OCI-LY1 (cell line): ENCODE measurements around the gene KRT23.

ENCODE experiments used
- H2AFZ ChIP-seq: fragments of 200-600 bp; sonication (generic), shearing (Covaris generic); 2 replicates; pipeline ENCODE4 v1.6.0; 2014; ENCODE audit warnings: antibody characterized with exemption, mild to moderate bottlenecking, low read length
- H3F3A ChIP-seq: fragments of 200-600 bp; sonication (generic), shearing (Covaris generic); 2 replicates; pipeline ENCODE4 v1.6.0; 2014; ENCODE audit warnings: mild to moderate bottlenecking, antibody characterized with exemption, low read length, moderate library complexity; ENCODE audit not compliant: insufficient read depth
- H3K27ac ChIP-seq: fragments of 200-600 bp; sonication (generic); 2 replicates; pipeline ENCODE4 v1.5.1; 2014; ENCODE audit warnings: low read length, mixed run types, mild to moderate bottlenecking, low read depth; ENCODE audit not compliant: poor library complexity, severe bottlenecking
- H3K27me3 ChIP-seq: fragments of 200-600 bp; sonication (generic); 2 replicates; pipeline ENCODE4 v1.6.0; 2014; ENCODE audit warnings: antibody characterized with exemption, mild to moderate bottlenecking, low read length, moderate library complexity; ENCODE audit not compliant: insufficient read depth
- H3K36me3 ChIP-seq: fragments of 200-600 bp; sonication (generic); 2 replicates; pipeline ENCODE4 v1.6.1; 2014; ENCODE audit warnings: mild to moderate bottlenecking, antibody characterized with exemption, low read length, moderate library complexity, mixed read lengths; ENCODE audit not compliant: insufficient read depth
- H3K4me1 ChIP-seq: fragments of 200-600 bp; sonication (generic); 2 replicates; pipeline ENCODE4 v1.5.1; 2014; ENCODE audit warnings: mild to moderate bottlenecking, low read length, moderate library complexity; ENCODE audit not compliant: insufficient read depth, severe bottlenecking
- H3K4me2 ChIP-seq: fragments of 200-600 bp; sonication (generic), shearing (Covaris generic); 2 replicates; pipeline ENCODE4 v1.6.1; 2014; ENCODE audit warnings: low read length
- H3K4me3 ChIP-seq: fragments of 200-600 bp; sonication (generic); 2 replicates; pipeline ENCODE4 v1.5.1; 2014; ENCODE audit warnings: low read length, low read depth, mild to moderate bottlenecking, mixed read lengths; ENCODE audit not compliant: poor library complexity, severe bottlenecking
- H3K79me2 ChIP-seq: fragments of 200-600 bp; shearing (Covaris generic); 2 replicates; pipeline ENCODE4 v1.6.1; 2016; ENCODE audit warnings: mixed run types, low read length, mixed read lengths; ENCODE audit not compliant: insufficient read depth
- H3K9ac ChIP-seq: fragments of 200-600 bp; sonication (generic), shearing (Covaris generic); 2 replicates; pipeline ENCODE4 v1.6.1; 2014; ENCODE audit warnings: mild to moderate bottlenecking, low read length, mixed read lengths
- H3K9me2 ChIP-seq: fragments of 200-600 bp; sonication (generic), shearing (Covaris generic); 2 replicates; pipeline ENCODE4 v1.6.1; 2014; ENCODE audit warnings: low read depth, mild to moderate bottlenecking, low read length, mixed read lengths
- H3K9me3 ChIP-seq: fragments of 200-600 bp; shearing (Covaris generic); 2 replicates; pipeline ENCODE4 v1.6.1; 2014; ENCODE audit warnings: low read length, mixed read lengths
- H4K20me1 ChIP-seq: fragments of 200-600 bp; sonication (generic), shearing (Covaris generic); 2 replicates; pipeline ENCODE4 v1.6.0; 2016; ENCODE audit warnings: mild to moderate bottlenecking, low read length; ENCODE audit not compliant: insufficient read depth
- EZH2 ChIP-seq: fragments of 200-600 bp; sonication (generic), shearing (Covaris generic); IDR thresholded peaks from 2 replicates; pipeline ENCODE4 v1.8.0; 2017; ENCODE audit warnings: borderline replicate concordance, mixed run types, mild to moderate bottlenecking, antibody characterized with exemption, low read length, moderate library complexity, mixed read lengths
- TF ChIP-seq, protein P1 (sequence below): fragments of 200-600 bp; sonication (generic), shearing (Covaris generic); IDR thresholded peaks from 2 replicates; pipeline ENCODE4 v1.5.1; 2017; ENCODE audit warnings: mild to moderate bottlenecking, antibody characterized with exemption, low read length, moderate library complexity, mixed read lengths

The KRT23 gene

DNA sequence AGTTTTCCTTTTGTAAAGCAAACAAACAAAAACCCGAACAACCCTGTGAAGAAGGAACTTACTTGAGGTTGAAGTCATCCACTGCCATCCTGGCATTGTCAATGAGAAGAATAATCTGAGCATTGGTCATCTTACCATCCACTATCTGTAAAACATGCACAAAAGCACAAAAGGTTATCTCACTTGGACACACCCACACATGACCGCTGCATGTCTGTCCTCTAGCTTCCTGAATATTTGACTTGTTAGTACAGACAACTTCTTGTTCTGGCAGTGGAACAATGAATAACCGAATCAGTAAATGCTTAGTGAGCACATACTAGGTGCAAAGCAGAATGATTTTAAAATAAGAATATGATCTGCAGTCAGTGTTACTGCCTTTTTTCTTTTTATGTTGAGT, 6.1 kb downstream of the KRT23 start:
- no peak for TF ChIP-seq EZH2
- TF ChIP-seq, protein P1, sequence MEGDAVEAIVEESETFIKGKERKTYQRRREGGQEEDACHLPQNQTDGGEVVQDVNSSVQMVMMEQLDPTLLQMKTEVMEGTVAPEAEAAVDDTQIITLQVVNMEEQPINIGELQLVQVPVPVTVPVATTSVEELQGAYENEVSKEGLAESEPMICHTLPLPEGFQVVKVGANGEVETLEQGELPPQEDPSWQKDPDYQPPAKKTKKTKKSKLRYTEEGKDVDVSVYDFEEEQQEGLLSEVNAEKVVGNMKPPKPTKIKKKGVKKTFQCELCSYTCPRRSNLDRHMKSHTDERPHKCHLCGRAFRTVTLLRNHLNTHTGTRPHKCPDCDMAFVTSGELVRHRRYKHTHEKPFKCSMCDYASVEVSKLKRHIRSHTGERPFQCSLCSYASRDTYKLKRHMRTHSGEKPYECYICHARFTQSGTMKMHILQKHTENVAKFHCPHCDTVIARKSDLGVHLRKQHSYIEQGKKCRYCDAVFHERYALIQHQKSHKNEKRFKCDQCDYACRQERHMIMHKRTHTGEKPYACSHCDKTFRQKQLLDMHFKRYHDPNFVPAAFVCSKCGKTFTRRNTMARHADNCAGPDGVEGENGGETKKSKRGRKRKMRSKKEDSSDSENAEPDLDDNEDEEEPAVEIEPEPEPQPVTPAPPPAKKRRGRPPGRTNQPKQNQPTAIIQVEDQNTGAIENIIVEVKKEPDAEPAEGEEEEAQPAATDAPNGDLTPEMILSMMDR, result no peak
- H3K9ac ChIP-seq, result no peak overlapping the region
- no peak overlapping the region for H3K4me3 ChIP-seq
- H3K36me3 ChIP-seq, result no peaks in the 10 kb centered on the region
- H2AFZ ChIP-seq, result no peak overlapping the region
- H3K4me1 ChIP-seq, result no peaks in the 10 kb centered on the region
- no peak overlapping the region for H3K27ac ChIP-seq
- no peaks in the 10 kb centered on the region; the same call in 1 of the 2 replicates for H3K27me3 ChIP-seq
- no peaks in the 10 kb centered on the region for H4K20me1 ChIP-seq
- H3K79me2 ChIP-seq, result no peaks in the 10 kb centered on the region
- H3K9me3 ChIP-seq, result no peaks in the 10 kb centered on the region
- no peaks in the 10 kb centered on the region for H3K9me2 ChIP-seq
- no peak overlapping the region for H3K4me2 ChIP-seq
- H3F3A ChIP-seq, result no peaks in the 10 kb centered on the region

DNA sequence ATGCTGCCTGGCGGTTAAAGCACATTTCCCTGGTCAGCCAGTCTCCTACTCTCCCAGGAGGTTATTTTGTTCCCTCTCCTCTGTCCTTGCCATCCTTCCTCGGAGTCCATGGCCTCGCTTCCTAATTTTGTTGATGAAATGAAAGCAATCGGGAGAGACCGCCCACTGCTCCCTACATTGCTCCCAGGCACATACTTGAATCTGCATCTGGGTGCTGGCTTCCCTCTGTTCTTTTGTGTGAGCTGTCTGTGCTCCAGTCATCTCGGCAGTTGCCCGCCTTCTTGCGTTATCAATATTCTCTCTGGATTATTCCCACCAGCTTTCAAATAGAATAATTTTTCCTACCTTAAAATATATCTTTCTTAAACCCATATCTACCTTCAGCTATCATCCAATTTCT, 11.1 kb downstream of the KRT23 start:
- Histone ChIP-seq H3K4me2 (no peak overlapping the region), H3K9ac (no peak overlapping the region), H3K9me3 (no peaks in the 10 kb centered on the region), H3K79me2 (no peaks in the 10 kb centered on the region), H2AFZ (no peak overlapping the region), H3K4me3 (no peak overlapping the region), H3K27me3 (no peaks in the 10 kb centered on the region; the same call in 1 of the 2 replicates), H3F3A (no peaks in the 10 kb centered on the region), H4K20me1 (no peaks in the 10 kb centered on the region), H3K36me3 (no peaks in the 10 kb centered on the region), H3K9me2 (no peaks in the 10 kb centered on the region), H3K27ac (no peak overlapping the region), H3K4me1 (no peaks in the 10 kb centered on the region)
- TF ChIP-seq EZH2, result no peak
- TF ChIP-seq, protein P1, result no peak

DNA sequence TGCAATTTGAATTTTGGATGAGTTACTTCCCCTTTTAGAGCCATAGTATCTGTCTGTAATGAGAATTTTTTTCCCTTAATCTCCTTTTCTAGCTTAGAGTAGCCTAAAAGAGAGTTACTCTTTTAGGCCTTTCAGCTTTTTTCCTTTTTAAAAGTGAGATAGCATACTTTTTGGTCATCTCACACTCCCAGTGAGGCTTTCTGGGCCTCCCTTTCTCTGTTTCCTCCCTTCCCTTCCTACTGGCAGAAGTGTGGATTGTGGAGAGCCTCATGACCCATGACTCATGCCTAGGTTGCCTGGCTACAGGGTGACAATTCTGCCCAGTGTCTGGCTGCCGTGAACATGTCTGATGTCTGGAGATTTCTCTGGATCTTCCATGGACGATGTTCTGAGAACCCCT, 15.2 kb downstream of the KRT23 start:
- Histone ChIP-seq H3F3A (no peaks in the 10 kb centered on the region), H4K20me1 (no peaks in the 10 kb centered on the region), H3K27ac (no peak overlapping the region), H3K4me1 (no peaks in the 10 kb centered on the region), H3K9me3 (no peaks in the 10 kb centered on the region), H3K79me2 (no peaks in the 10 kb centered on the region), H3K9me2 (no peaks in the 10 kb centered on the region), H3K27me3 (no peaks in the 10 kb centered on the region), H3K4me2 (no peak overlapping the region), H2AFZ (no peak overlapping the region), H3K4me3 (no peak overlapping the region), H3K36me3 (no peaks in the 10 kb centered on the region), H3K9ac (no peak overlapping the region)
- TF ChIP-seq EZH2, result no peak
- TF ChIP-seq, protein P1, result no peak
